ENCODE data around the gene VTA1. TPM values are rescaled to one million over a fixed set of nuclear protein-coding genes. Genes with fewer than 3 reads are reported as not detected.
"Not testable (repeated sequence)": the region's sequence is repeated elsewhere in the genome, so short reads cannot be mapped to it uniquely, and the experiment has no call there.

The VTA1 gene
- total RNA-seq, 4 donors from 2014 or later = 40.9 to 54.5 (median 49.5) TPM

GRCh38 chr6:142225115-142225514 is 78.1 kb downstream of the VTA1 start:
- DNase-seq (ENCODE audit: low spot score in 2 of 2) = no peak
- WGBS, 2 donors = 69 to 72% methylated on average over 4 of the region's 4 CpGs
- intact Hi-C loops (cut with DNase I; ENCODE audit: low total_unique reads) = no loop called here
- no peak overlapping the region for H3K4me3 ChIP-seq (ENCODE audit: low read depth, poor library complexity, severe bottlenecking)
- TF ChIP-seq CTCF (IDR thresholded peaks at IDR 0.05) (no peak), POLR2A (IDR thresholded peaks at IDR 0.05) (no peak)

GRCh38 chr6:142225552-142225951 is 78.5 kb downstream of the VTA1 start:
- no peak for DNase-seq (ENCODE audit: low spot score in 2 of 2)
- intact Hi-C loops (cut with DNase I; ENCODE audit: low total_unique reads) = no loop called here
- H3K4me3 ChIP-seq (ENCODE audit: low read depth, poor library complexity, severe bottlenecking) = no peak overlapping the region
- 46 to 55% methylated on average over 5 of the region's 5 CpGs for WGBS, 2 donors
- TF ChIP-seq CTCF (IDR thresholded peaks at IDR 0.05) (no peak), POLR2A (IDR thresholded peaks at IDR 0.05) (no peak)

GRCh38 chr6:142226731-142227130 is 79.7 kb downstream of the VTA1 start:
- H3K4me3 ChIP-seq (ENCODE audit: low read depth, poor library complexity, severe bottlenecking) = no peak overlapping the region
- intact Hi-C loops (cut with DNase I; ENCODE audit: low total_unique reads) = no loop called here
- 82 to 83% methylated on average over 4 of the region's 4 CpGs for WGBS, 2 donors
- DNase-seq (ENCODE audit: low spot score in 2 of 2) = no peak
- TF ChIP-seq CTCF (IDR thresholded peaks at IDR 0.05) (no peak), POLR2A (IDR thresholded peaks at IDR 0.05) (no peak)

GRCh38 chr6:142229518-142230270 is 82.6 kb downstream of the VTA1 start:
- H3K4me3 ChIP-seq (ENCODE audit: low read depth, poor library complexity, severe bottlenecking); DNase-seq (ENCODE audit: low spot score in 2 of 2); intact Hi-C loops (cut with DNase I; ENCODE audit: low total_unique reads): not testable (repeated sequence)
- WGBS, 2 donors = 93 to 95% methylated on average over 6 of the region's 6 CpGs

GRCh38 chr6:142232206-142233044 is 85.4 kb downstream of the VTA1 start:
- H3K4me3 ChIP-seq (ENCODE audit: low read depth, poor library complexity, severe bottlenecking) = not testable (repeated sequence)
- WGBS, 2 donors = 63 to 70% methylated on average over 12 of the region's 12 CpGs

GRCh38 chr6:142233945-142234682 is 87.1 kb downstream of the VTA1 start:
- DNase-seq (ENCODE audit: low spot score in 2 of 2) = no peak
- intact Hi-C loops (cut with DNase I; ENCODE audit: low total_unique reads) = no loop called here
- TF ChIP-seq CTCF (IDR thresholded peaks at IDR 0.05) (no peak), POLR2A (IDR thresholded peaks at IDR 0.05) (no peak)
- no peak overlapping the region for H3K4me3 ChIP-seq (ENCODE audit: low read depth, poor library complexity, severe bottlenecking)
- 70 to 72% methylated on average over 8 of the region's 8 CpGs for WGBS, 2 donors

More at GRCh38 chr6:142232206-142233044, 85.4 kb downstream of the VTA1 start:
- intact Hi-C loops (cut with DNase I; ENCODE audit: low total_unique reads); DNase-seq (ENCODE audit: low spot score in 2 of 2): not testable (repeated sequence)

All from lower leg skin (tissue), 4 donors.